ENCODE measurements around the gene ANKRD49. TPM values are rescaled to one million over a fixed set of nuclear protein-coding genes. Genes with fewer than 3 reads are reported as not detected.

Gene ANKRD49
- total RNA-seq, 1 donor from 2014 or later = 4.4 TPM

DNA sequence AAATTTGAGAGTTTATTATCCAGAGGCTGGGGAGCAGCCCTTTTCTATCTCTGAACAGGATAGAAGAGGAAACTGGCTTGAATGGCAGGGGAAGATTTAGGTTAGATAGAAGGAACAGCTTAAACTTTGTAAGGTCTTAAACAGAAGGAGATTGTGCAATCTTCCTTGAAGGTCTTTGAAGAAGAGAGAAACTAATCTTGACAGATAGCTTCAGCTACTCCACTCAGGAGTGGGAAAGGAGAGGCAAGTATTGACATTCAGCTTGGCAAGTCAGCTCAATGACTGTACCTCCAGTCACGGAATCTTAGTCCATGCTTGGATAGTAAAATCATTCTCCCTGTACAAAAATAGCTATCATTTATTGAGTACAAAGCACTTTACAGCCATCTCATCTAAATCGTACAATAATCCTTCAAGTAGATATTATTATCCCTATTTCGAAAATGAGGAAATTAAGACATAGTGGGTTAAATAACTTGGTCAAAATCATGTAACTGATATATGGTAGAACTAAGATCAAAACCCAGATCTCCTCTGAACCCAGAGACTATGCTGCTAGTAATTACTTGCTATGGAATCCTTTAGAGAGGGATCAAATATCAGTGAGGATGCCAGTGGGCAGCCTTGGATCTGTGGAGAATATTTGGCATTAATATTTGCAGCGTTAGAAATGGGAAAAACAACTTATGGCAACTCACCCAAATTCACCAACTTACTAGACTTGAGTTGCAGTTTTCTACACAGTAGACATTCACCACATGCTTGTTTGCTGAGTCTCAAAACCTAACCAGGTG, 33.1 kb downstream of the ANKRD49 start:
- intact Hi-C loops (cut with micrococcal nuclease) = no loop called here

DNA sequence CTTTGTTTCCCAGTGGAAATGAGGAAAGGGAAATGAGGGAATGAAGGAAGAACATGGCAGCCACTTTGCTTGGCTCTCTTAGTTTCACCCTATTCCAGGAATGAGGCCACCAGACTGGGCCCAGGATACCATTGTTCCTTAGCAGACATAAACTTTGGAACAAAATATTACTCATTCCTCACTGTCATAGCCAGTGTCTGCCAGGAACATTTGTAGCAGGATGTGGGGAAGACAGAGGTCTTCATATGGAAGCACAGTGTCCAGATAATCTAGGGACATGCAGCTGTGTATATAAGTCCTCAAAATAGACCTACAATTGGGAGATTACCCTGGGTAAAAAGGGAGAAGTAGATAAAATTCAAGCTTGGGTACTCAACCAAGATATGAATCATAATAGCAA, 34.8 kb downstream of the ANKRD49 start:
- Histone ChIP-seq H3K4me1 (no peaks in the 10 kb centered on the region), H3K27ac (replicated peaks) (no peak overlapping the region), H3K36me3 (no peaks in the 10 kb centered on the region), H3K9me3 (replicated peaks) (no peaks in the 10 kb centered on the region), H3K4me3 (no peak overlapping the region), H3K27me3 (ENCODE audit: low read depth) (peaks cover 36% of the 10 kb centered on the region)
- TF ChIP-seq, protein P1, sequence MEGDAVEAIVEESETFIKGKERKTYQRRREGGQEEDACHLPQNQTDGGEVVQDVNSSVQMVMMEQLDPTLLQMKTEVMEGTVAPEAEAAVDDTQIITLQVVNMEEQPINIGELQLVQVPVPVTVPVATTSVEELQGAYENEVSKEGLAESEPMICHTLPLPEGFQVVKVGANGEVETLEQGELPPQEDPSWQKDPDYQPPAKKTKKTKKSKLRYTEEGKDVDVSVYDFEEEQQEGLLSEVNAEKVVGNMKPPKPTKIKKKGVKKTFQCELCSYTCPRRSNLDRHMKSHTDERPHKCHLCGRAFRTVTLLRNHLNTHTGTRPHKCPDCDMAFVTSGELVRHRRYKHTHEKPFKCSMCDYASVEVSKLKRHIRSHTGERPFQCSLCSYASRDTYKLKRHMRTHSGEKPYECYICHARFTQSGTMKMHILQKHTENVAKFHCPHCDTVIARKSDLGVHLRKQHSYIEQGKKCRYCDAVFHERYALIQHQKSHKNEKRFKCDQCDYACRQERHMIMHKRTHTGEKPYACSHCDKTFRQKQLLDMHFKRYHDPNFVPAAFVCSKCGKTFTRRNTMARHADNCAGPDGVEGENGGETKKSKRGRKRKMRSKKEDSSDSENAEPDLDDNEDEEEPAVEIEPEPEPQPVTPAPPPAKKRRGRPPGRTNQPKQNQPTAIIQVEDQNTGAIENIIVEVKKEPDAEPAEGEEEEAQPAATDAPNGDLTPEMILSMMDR (IDR thresholded peaks at IDR 0.05; ENCODE audit: borderline replicate concordance) = no peak
- intact Hi-C loops (cut with micrococcal nuclease) = no loop called here
- no peak for DNase-seq

More for the DNA sequence above, 33.1 kb downstream of the ANKRD49 start:
- no peak for DNase-seq
- Histone ChIP-seq H3K27ac (replicated peaks) (no peak overlapping the region), H3K27me3 (ENCODE audit: low read depth) (peaks cover 33% of the 10 kb centered on the region), H3K9me3 (replicated peaks) (no peaks in the 10 kb centered on the region), H3K4me1 (no peaks in the 10 kb centered on the region), H3K4me3 (no peak overlapping the region), H3K36me3 (no peaks in the 10 kb centered on the region)
- TF ChIP-seq, protein P1 (IDR thresholded peaks at IDR 0.05; ENCODE audit: borderline replicate concordance) = no peak

DNA sequence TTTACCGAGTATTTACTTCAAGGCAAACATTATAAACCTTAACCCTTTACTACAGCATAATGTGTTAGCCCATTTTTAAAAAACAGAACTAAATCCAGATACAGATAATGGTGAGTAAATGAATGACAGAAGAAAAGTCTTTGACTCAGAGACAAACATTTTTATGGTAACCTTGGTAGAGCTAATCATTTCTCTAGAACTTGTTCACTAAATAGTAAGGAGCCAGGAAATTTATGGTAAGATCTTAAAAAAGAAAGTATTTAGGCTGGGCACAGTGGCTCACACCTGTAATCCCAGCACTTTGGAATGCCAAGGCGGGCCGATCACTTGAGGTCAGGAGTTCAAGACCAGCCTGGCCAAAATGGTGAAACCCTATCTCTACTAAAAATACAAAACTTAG, 38.4 kb downstream of the ANKRD49 start:
- Histone ChIP-seq H3K9me3 (replicated peaks) (no peaks in the 10 kb centered on the region), H3K4me3 (no peak overlapping the region), H3K27ac (replicated peaks) (no peak overlapping the region), H3K4me1 (no peaks in the 10 kb centered on the region), H3K36me3 (no peaks in the 10 kb centered on the region), H3K27me3 (ENCODE audit: low read depth) (peaks cover 15% of the 10 kb centered on the region)
- TF ChIP-seq, protein P1 (IDR thresholded peaks at IDR 0.05; ENCODE audit: borderline replicate concordance) = no peak
- intact Hi-C loops (cut with micrococcal nuclease) = no loop called here
- DNase-seq = no peak

DNA sequence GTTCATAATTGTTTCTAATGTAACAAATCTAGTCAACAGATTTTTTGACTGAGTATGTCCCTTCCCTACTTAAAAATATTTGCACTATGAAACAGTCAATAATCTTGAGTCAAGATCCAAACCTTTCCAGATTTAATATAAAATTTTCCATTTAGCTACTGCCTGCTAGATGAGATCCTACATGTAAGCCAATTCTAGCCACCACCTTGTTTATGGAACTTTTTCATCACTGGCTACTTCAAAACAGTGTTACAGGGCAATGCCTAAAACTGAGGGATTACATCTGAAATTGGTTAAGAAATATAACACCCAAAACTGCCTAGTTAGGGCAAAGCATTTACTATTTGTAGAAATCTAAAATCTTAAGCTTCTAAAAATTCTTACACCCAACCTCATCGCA, 39.4 kb downstream of the ANKRD49 start:
- Histone ChIP-seq H3K36me3 (no peaks in the 10 kb centered on the region), H3K27ac (replicated peaks) (peak overlapping the region; percentile 52), H3K4me1 (no peaks in the 10 kb centered on the region), H3K4me3 (no peak overlapping the region), H3K27me3 (ENCODE audit: low read depth) (peaks cover 13% of the 10 kb centered on the region), H3K9me3 (replicated peaks) (no peaks in the 10 kb centered on the region)
- intact Hi-C loops (cut with micrococcal nuclease) = no loop called here
- no peak for DNase-seq
- TF ChIP-seq, protein P1 (IDR thresholded peaks at IDR 0.05; ENCODE audit: borderline replicate concordance) = no peak

DNA sequence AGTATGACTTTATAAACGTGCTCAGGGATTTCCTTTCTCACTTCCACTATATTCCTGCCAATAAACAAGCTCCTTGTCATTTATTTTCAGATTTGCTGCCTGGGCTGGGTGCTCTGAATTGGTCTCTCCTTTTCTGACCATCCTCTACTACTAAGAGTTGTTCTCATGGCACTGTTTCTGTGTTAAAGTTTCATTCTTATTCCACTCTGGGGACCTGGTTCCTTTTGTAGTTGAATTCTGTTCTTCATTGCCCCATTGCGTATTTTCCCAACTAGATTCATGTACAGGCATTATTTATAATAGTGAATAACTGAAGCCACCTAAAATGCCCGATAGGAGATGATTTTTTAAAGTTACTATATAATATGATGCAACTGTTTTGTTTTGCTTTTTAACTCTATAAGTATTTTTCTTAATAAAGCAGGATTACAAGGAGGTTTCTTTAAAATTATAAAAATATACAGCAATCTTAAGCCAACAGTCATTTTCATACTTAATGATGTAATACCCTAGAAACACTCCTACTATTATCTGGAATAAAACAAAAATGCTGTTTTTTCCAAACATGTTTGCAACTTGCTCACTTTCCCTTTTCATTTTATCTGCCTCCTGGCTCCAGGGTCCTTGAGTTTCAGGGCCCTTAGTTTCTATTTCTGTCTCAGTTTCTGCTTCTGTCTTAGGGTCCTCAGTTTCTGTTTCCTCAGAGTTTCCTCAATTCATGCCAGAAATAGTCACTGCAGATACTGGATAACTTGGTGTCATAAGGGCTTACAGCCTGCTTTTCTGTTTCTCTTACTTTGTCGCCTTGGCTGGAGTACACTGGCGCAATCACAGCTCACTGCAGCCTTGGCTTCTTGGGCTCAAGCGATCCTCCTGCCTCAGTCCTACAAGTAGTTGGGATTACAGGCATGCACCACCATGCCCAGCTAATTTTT, 40.2 kb downstream of the ANKRD49 start:
- no peaks in the 10 kb centered on the region for H3K36me3 ChIP-seq
- H3K9me3 ChIP-seq (replicated peaks) = no peaks in the 10 kb centered on the region
- peaks cover 6% of the 10 kb centered on the region for H3K27me3 ChIP-seq (ENCODE audit: low read depth)
- intact Hi-C loops (cut with micrococcal nuclease) = no loop called here
- peak overlapping the region; percentile 52 for H3K27ac ChIP-seq (replicated peaks)
- H3K4me1 ChIP-seq = no peaks in the 10 kb centered on the region
- peak overlapping the region; percentile 2 for H3K4me3 ChIP-seq
- peak; percentile 26 for DNase-seq
- TF ChIP-seq, protein P1 (IDR thresholded peaks at IDR 0.05; ENCODE audit: borderline replicate concordance) = no peak

Measured in left ventricle myocardium inferior (tissue), 1 donor.